Endothelial cell of umbilical vein (primary cell): ENCODE measurements around the gene ARL6IP4. TPM values are rescaled to one million over a fixed set of nuclear protein-coding genes. Genes with fewer than 3 reads are reported as not detected.

Experiments
- BruUV-seq: library from RNA; stranded (reverse); fragments of 400-500 nt; replicated peaks from 2 replicates; lab custom pipeline; 2021; lab: Mats Ljungman, UMichigan
- CTCF ChIA-PET: fragments of 300-600, 350-600 bp; sonication (Branson Sonifier 250); formaldehyde crosslinking; loops from one replicate; lab custom pipeline; 2021; ENCODE audit warnings: antibody characterized with exemption, inconsistent platforms; lab: Charles Lee
- POLR2A ChIA-PET: fragments of 300-600, 350-600 bp; sonication (Branson Sonifier 250); formaldehyde crosslinking; loops from one replicate; lab custom pipeline; 2021; ENCODE audit warnings: antibody characterized with exemption, inconsistent platforms; lab: Charles Lee
- DNase-seq: peaks from one replicate; pipeline ENCODE4 v3.0.0-alpha.2; 2011; ENCODE audit warnings: low read depth, low spot score
- FAIRE-seq: peaks from 2 replicates; lab custom pipeline; 2011; peaks lifted over from hg19 to GRCh38; lab: Jason Lieb, UNC
- H2AFZ ChIP-seq: 2 replicates; pipeline ENCODE4 v1.6.0; 2012; ENCODE audit warnings: low read depth, low read length, control low read depth, inconsistent platforms
- H3K27ac ChIP-seq: 2 replicates; pipeline ENCODE4 v1.5.1; 2011; ENCODE audit warnings: low read depth, mild to moderate bottlenecking, control low read depth, low read length, moderate library complexity; ENCODE audit not compliant: insufficient read depth
- H3K27me3 ChIP-seq, 2 experiments: 2 replicates each; pipeline versions ENCODE4 v1.6.0 to v1.6.1; 2011; ENCODE audit warnings: low read length in 2 of 2, mixed read lengths in 1 of 2; ENCODE audit not compliant: control insufficient read depth in 2 of 2, insufficient read depth in 2 of 2
- H3K36me3 ChIP-seq, 2 experiments: 2 replicates in 1 of 2; 3 replicates in 1 of 2; pipeline ENCODE4 v1.5.1; 2011; ENCODE audit warnings: low read length in 2 of 2, mild to moderate bottlenecking in 1 of 2, moderate library complexity in 1 of 2; ENCODE audit not compliant: control insufficient read depth in 2 of 2, insufficient read depth in 2 of 2; ENCODE audit errors: extremely low read depth in 1 of 2
- H3K4me1 ChIP-seq: 3 replicates; pipeline ENCODE4 v1.5.1; 2011; ENCODE audit warnings: mild to moderate bottlenecking, low read length; ENCODE audit not compliant: control insufficient read depth, insufficient read depth; ENCODE audit errors: extremely low read depth
- H3K4me2 ChIP-seq: 2 replicates; pipeline ENCODE4 v1.6.1; 2011; ENCODE audit warnings: low read length, control low read depth, mixed read lengths; ENCODE audit not compliant: insufficient read depth
- H3K4me3 ChIP-seq, 3 experiments: fragments of 200-600 bp in 1 of 3; sonication (generic), shearing (Covaris generic) in 1 of 3; replicated peaks in 1 of 3; 2 replicates each; pipeline ENCODE4 v1.5.1; 2011 to 2016; ENCODE audit warnings: control low read depth in 3 of 3, low read length in 3 of 3, mild to moderate bottlenecking in 2 of 3, inconsistent platforms in 1 of 3, low read depth in 1 of 3, moderate library complexity in 1 of 3; ENCODE audit not compliant: insufficient read depth in 1 of 3
- H3K79me2 ChIP-seq: 2 replicates; pipeline ENCODE4 v1.6.0; 2012; ENCODE audit warnings: low read length, inconsistent platforms; ENCODE audit not compliant: control insufficient read depth, insufficient read depth
- H3K9ac ChIP-seq: replicated peaks from 2 replicates; pipeline ENCODE3; 2011; ENCODE audit warnings: low read length, control low read depth; ENCODE audit not compliant: insufficient read depth; ENCODE audit errors: extremely low read depth
- H3K9me1 ChIP-seq: replicated peaks from 3 replicates; pipeline ENCODE4 v1.6.0; 2011; ENCODE audit warnings: mild to moderate bottlenecking, low read length; ENCODE audit not compliant: control insufficient read depth, insufficient read depth; ENCODE audit errors: extremely low read depth
- H3K9me3 ChIP-seq: replicated peaks from 2 replicates; pipeline ENCODE4 v1.5.1; 2012; ENCODE audit warnings: low read length, inconsistent platforms; ENCODE audit not compliant: control insufficient read depth, insufficient read depth
- H4K20me1 ChIP-seq: replicated peaks from 2 replicates; pipeline ENCODE3; 2011; ENCODE audit warnings: mild to moderate bottlenecking, low read length; ENCODE audit not compliant: control insufficient read depth, insufficient read depth; ENCODE audit errors: extremely low read depth
- EZH2 ChIP-seq: IDR thresholded peaks from 2 replicates; pipeline ENCODE4 v1.6.1; 2012; ENCODE audit warnings: borderline replicate concordance, low read depth, mild to moderate bottlenecking, moderate library complexity, low read length, inconsistent platforms; ENCODE audit not compliant: severe bottlenecking
- FOS ChIP-seq: IDR thresholded peaks from 2 replicates; pipeline ENCODE4 v1.6.1; 2011; ENCODE audit warnings: mild to moderate bottlenecking, low read length, moderate library complexity, borderline replicate concordance; ENCODE audit not compliant: insufficient read depth
- GATA2 ChIP-seq: IDR thresholded peaks from 2 replicates; pipeline ENCODE4 v1.7.0; 2011; ENCODE audit warnings: low read depth, mild to moderate bottlenecking, moderate library complexity, mixed read lengths, low read length; ENCODE audit not compliant: insufficient read length, insufficient read depth
- JUN ChIP-seq: IDR thresholded peaks from 2 replicates; pipeline ENCODE4 v1.6.1; 2011; ENCODE audit warnings: borderline replicate concordance, low read depth; ENCODE audit not compliant: insufficient read length, insufficient read depth
- MYC ChIP-seq: IDR thresholded peaks from one replicate; pipeline ENCODE4 v1.6.1; 2011; ENCODE audit warnings: mild to moderate bottlenecking, low read depth, low read length
- POLR2A ChIP-seq: IDR thresholded peaks from 2 replicates; pipeline ENCODE4 v1.6.1; 2012; ENCODE audit warnings: low read depth, mild to moderate bottlenecking, control low read depth, low read length
- POLR2AphosphoS5 ChIP-seq: IDR thresholded peaks from 2 replicates; pipeline ENCODE4 v1.6.1; 2012; ENCODE audit warnings: low read depth, mild to moderate bottlenecking, control low read depth, low read length, moderate library complexity; ENCODE audit not compliant: insufficient read depth
- dilution Hi-C: fragments of 300-500 bp; cut with MboI; formaldehyde crosslinking; loops from one replicate; pipeline ENCODE4 v1.15.0; 2019; ENCODE audit warnings: low sequenced_read_pairs; ENCODE audit not compliant: extremely low pct_ligation_motif_present
- intact Hi-C: fragments of 100-400 bp; cut with micrococcal nuclease; formaldehyde crosslinking; loops from one replicate; pipeline ENCODE4 v1.10.0; 2022
- polyA plus RNA-seq, 4 experiments: library from polyadenylated mRNA; depleted of rRNA in 3 of 4; stranded (reverse) in 3 of 4; unstranded in 1 of 4; fragments of >200 nt; gene quantifications; 2 replicates each; pipeline versions ENCODE4 v1.2.1 to v1.2.3, GENCODE V29; 2011 to 2012; ENCODE audit warnings: missing spikeins in 1 of 4
- total RNA-seq: library from RNA; stranded (reverse); gene quantifications from 2 replicates; pipeline ENCODE4 v1.2.3, GENCODE V29; 2021
- TF ChIP-seq, protein P1 (sequence below): IDR thresholded peaks from 2 replicates; pipeline ENCODE4 v1.6.1; 2011; ENCODE audit not compliant: insufficient read depth, insufficient read length

ARL6IP4 gene
- total and polyA plus RNA-seq, 2 donors (not counting 3 experiments of a cell fraction or from before 2014, with no cell fraction given), result 193 to 226 TPM

DNA sequence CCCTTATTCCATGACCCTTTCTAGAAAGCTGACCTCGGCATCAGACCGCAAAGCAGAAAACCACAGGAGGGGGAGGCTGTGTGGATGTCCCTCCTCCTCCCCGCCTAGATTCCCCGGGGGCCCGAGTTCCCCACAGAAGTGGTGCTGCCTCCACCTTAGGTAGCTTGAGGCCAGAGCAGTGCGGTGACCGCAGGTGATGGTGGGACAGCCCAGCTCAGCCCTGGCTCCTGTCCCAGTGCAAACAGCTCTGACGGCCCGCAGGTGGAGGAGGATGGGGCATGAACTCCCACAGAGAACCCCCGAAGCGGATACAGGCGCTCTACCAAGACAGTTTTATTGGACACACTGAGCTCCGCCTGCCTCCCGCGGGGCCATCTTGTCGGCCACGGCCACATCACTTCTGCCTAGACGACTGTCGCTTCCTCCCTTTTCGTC is 19.5 kb downstream of the ARL6IP4 start:
- dilution Hi-C loops, result no loop called here
- H3K4me1 ChIP-seq, result no peaks in the 10 kb centered on the region
- H3K36me3 ChIP-seq, result no peaks in the 10 kb centered on the region
- H4K20me1 ChIP-seq, result no peaks in the 10 kb centered on the region
- intact Hi-C loops, result loop anchor here (10.0 kb wide), 1 partner anchor 1185 kb away; no protein-coding TSS in a partner anchor
- no peak overlapping the region for H3K4me2 ChIP-seq
- no peak for FAIRE-seq
- H3K9ac ChIP-seq, result no peak overlapping the region
- H3K9me1 ChIP-seq, result no peaks in the 10 kb centered on the region
- no peak for DNase-seq
- H3K9me3 ChIP-seq, result no peaks in the 10 kb centered on the region
- no TSS peak for BruUV-seq
- H3K79me2 ChIP-seq, result no peaks in the 10 kb centered on the region
- no peak overlapping the region for H3K4me3 ChIP-seq
- ChIA-PET CTCF (interaction anchor here (1.1 to 1.4 kb wide), 2 partner anchors 211 to 238 kb away, joined by 4 read pairs; no protein-coding TSS in a partner anchor), POLR2A (no interaction called here)
- no peak for TF ChIP-seq EZH2
- TF ChIP-seq FOS, result no peak
- TF ChIP-seq, protein P1, sequence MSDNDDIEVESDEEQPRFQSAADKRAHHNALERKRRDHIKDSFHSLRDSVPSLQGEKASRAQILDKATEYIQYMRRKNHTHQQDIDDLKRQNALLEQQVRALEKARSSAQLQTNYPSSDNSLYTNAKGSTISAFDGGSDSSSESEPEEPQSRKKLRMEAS, result no peak
- no peak for TF ChIP-seq JUN
- H3K27ac ChIP-seq, result no peak overlapping the region
- no peaks in the 10 kb centered on the region for H3K27me3 ChIP-seq
- H2AFZ ChIP-seq, result no peak overlapping the region

- no peak overlapping the region for H3K4me2 ChIP-seq
- ChIA-PET CTCF (interaction anchor here (1.1 to 1.4 kb wide), 2 partner anchors 210 to 238 kb away, joined by 4 read pairs; no protein-coding TSS in a partner anchor), POLR2A (no interaction called here)
- no peaks in the 10 kb centered on the region for H3K9me1 ChIP-seq
- H3K27ac ChIP-seq, result no peak overlapping the region
- no peaks in the 10 kb centered on the region for H3K9me3 ChIP-seq
- H3K79me2 ChIP-seq, result no peaks in the 10 kb centered on the region
- H3K9ac ChIP-seq, result no peak overlapping the region
- H2AFZ ChIP-seq, result no peak overlapping the region
- no TSS peak for BruUV-seq
- dilution Hi-C loops, result no loop called here
- TF ChIP-seq POLR2A, result no peak
- TF ChIP-seq GATA2, result no peak
- TF ChIP-seq, protein P1, result no peak
- no peak for TF ChIP-seq EZH2
- TF ChIP-seq POLR2AphosphoS5, result no peak
- TF ChIP-seq JUN, result no peak
- no peak for TF ChIP-seq FOS
- TF ChIP-seq MYC, result no peak
- no peak overlapping the region for H3K4me3 ChIP-seq
- no peak for DNase-seq
- intact Hi-C loops, result loop anchor here (10.0 kb wide), 1 partner anchor 1184 kb away; no protein-coding TSS in a partner anchor
- H3K4me1 ChIP-seq, result no peaks in the 10 kb centered on the region
- no peaks in the 10 kb centered on the region for H3K36me3 ChIP-seq
- H3K27me3 ChIP-seq, result no peaks in the 10 kb centered on the region
- FAIRE-seq, result no peak
- no peaks in the 10 kb centered on the region for H4K20me1 ChIP-seq
Measured at GRCh38 chr12:123000578-123000977, 20.1 kb downstream of the ARL6IP4 start.
